HG03060 (cell line): ENCODE results near the gene ERC2.

ENCODE experiments used
- ATAC-seq: cut with Tn5 transposase; IDR thresholded peaks from one replicate; pipeline ENCODE4 v1.9.1; 2021; ENCODE audit warnings: low read depth, moderate number of reproducible peaks; ENCODE audit not compliant: unreplicated experiment

The ERC2 gene

DNA sequence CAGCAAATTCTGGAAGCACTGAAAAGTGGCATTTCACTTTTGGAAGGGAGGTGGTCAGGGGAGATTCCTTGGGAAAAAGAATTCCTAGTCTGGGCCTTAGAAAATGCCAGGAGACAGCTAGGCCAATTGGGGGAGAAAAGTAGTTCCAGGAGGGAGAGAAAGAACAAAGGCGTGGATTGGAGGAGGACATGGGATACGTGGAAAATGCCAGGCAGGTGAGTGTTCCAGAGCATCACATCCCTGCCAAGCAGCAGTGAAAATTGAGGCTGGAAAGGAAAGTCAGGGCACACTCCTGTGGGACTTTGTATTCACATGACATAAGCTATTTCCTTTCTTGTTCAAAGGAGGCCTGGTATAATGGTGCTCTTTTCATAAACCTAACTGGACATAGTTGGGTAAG, 846.6 kb downstream of the ERC2 start:
- ATAC-seq, result no peak

DNA sequence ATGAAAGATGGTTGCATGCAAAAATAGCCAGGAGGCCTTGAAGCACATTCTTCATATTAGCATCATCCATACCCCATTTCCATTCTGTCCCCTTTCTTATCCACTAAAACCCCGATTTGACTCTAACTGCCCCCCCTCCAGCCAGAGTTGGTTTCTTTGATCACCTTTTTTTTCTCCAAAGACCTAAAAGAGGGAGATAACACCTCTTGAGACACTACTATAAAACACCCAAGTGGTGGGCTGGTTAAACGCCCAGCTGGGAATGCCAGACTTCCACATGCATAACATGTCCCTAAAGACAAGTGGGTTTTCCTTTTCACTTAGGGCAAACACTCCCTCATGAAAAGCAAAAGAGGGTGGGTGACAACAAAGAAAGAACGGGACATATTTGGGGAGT, 847.2 kb downstream of the ERC2 start:
- no peak for ATAC-seq

DNA sequence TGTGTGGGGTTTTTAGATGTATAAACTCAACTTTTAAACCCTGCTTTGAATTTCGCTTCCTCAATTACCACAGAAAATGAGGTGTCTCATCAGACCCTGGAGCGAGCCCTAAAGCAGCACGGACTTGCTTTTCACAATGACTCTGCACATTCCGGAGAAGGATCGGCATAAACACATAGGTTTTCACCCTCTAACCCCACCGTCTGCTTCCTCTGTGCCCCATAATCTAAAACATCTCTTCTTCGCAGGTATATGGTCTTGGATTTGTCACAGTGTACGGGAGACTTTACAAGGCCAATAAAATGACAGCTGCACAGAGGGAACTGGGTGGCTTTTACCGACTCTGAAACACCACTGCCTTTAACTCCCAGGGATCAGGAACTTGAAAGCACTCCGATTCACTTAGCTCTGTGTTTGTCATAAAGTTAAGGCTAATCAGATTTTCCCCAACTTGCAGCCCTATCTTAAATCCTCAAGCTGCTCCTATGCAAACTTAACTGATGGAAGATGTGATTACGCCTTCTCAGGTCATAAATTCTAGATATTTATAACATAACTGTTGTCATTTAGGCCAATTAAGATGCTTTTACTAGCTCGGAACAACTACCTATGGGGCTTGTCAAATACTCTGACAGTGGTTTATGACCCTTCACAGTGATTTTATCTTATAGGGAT, 847.8 kb downstream of the ERC2 start:
- ATAC-seq, result no peak

DNA sequence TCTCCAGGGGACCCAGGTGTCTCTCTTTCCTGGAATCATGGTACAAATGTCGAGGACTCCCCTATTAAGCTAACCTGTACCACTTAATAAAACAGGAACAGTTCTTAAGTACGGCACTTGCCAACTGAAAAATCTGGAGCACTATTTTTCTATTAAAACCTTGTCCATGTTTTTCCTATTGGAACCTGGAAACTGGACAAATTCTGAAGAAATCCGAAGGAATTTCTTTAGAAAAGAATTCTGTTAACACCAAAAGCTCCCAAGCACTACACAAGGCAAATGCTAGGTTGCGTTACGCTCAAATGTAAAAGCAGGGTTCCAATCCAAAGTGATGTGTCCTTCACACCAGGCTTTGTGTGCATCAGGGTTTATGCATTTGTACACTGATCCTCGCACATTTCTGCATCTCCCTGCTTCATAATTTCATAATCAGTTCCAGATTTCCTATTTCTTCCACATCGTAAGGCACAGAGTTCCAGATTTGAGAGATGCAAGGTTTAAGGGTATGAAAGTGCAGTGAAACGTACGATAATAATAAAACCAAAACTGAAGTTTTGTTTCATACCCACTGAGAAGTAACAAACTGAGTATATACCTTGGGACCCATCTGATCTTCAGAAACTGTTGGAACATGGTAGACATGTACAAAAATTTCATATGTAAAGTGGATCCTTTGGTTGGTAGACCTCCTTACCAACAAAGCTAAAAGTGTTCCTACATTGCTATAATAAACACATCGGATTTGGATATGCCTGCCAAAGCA, 849.0 kb downstream of the ERC2 start:
- no peak for ATAC-seq

DNA sequence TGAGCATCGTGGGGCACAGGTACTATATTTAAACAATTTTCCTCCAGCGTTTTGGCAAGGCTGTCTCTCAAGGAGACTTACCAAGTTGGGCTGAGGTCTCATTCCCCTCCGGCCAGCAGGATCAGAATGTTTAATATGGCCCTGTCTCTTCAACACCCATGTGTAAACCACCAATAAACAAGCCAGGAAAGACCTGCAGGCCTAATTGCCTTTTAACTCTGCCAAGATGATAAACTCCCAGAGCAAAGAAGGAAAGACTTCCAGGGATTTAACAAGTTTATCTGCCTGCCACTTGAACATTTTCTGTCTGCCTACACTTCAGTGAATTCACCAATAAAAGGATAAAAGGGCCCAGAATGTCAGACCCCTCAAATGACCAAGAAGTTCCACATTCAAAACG, 850.9 kb downstream of the ERC2 start:
- no peak for ATAC-seq

DNA sequence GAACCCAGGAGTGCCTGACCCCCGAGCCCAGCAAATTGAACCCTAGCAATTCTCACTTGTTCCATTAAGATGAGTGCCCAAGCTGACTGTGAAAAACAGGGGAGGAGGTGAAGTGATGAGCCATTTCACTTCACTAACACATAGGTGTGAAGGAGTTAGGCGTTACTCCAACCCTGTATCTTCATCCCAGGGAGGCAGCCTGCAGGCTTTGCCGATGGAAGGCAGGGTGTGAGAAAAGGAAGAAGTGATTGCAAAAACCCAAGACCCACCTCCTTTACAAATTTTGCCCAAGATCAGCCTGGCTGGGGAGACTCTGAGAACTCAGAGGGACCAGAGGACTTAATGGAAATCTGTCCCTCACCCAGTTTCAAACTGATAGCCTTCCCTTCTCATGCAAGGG, 851.5 kb downstream of the ERC2 start:
- ATAC-seq, result no peak

DNA sequence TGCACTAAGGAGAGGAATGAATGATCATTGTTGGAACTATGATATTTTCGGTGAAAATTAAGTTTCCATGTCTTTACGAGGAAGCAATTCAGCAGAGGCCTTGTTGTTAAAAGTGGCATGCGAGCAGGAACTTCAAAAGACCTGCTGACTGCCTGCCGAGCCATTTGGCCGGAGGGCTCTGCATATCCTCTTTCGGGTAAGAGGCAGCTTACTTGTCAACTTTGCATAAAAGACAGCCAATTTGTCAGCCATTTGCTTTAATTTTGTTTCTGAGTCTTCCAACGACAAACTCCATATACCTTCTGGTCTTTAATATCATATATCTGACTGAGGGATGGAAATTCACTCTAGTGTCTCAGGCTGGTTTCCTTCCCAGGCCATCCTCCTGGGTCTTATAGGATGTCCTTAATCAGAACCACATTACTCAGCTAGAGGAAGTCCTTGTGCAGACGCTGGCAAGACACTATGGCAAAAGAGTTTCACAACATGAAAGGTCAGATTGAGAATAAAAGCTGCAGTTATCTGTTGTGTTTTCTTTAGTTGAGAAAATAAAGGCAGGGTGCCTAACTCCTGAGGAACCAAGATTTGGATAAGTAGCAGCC, 852.5 kb downstream of the ERC2 start:
- ATAC-seq, result no peak

DNA sequence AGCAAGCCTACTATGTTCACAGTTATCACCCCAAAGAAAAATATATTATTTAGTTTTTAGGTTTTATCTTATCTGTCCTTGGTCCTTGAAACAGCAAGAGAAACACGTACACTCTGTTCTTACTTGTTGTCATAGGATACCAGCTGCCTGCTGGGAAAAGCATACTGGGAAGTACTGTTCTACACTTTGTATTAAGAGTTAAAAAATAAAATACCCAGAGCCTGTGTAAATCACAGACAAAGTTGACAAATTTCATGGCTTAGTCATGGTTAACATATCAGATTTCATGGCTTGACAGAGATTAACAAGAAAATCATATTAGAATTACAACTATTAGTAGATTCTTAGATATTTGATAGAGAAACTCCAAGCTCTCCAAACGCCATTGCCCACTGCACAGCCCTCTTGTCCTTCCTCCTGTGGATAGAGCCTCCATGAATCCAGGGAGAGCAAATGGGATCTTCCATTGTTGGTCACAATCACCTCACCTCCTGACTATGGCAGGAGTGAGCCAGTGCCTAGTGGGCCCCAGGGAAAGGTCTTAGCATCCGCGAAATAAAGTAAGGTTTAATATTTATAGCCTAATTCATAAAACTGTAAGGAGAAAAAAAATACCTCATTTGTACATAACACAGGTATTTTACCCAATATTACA, 853.1 kb downstream of the ERC2 start:
- no peak for ATAC-seq

DNA sequence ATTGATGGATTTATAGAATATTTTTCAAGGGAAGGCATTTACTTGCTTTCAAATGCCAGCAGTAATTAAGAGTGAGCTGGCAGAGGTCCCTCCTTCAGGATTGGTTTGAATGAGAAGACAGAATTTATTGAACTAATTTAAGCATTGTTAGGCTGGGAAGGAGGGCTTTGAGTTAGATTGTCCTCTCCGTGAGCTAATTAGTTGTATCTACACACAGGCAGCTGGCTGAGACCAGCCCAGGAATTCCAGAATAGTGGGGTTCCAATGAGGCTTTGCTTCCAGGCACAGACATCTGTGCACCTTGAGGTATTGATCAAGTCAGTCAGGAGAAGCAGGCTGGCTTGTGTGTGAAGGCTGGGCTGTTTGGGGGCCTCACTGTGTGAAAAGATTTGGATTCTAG, 857.1 kb downstream of the ERC2 start:
- ATAC-seq, result no peak

DNA sequence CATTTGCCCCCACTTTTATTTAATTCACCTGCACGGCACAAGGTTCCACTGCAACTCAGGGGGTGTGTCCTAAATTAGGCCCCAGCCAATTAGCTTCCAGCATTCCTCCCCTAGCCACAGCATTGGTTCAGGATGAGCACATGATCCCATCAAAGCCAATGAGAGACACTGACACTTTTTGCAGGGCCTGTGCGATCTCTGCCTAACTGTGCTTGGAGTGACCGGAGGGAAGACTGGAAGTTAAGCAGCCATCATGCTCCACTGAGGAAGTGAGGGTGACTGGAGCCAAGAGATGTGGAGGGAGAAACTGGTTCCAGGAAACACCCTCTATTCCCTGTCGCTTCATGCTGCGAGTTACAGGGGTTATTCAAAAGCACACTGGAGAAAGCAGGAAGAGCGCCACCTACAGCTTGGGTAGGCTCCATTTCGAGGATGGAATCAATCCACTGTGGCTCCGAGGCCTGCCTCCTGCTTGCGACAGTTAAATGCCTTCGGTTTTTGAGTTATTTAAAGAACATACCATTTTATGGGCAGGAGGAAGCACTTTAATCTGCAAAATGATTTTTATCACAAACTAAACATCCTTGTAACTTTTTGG, 858.9 kb downstream of the ERC2 start:
- ATAC-seq, result no peak

DNA sequence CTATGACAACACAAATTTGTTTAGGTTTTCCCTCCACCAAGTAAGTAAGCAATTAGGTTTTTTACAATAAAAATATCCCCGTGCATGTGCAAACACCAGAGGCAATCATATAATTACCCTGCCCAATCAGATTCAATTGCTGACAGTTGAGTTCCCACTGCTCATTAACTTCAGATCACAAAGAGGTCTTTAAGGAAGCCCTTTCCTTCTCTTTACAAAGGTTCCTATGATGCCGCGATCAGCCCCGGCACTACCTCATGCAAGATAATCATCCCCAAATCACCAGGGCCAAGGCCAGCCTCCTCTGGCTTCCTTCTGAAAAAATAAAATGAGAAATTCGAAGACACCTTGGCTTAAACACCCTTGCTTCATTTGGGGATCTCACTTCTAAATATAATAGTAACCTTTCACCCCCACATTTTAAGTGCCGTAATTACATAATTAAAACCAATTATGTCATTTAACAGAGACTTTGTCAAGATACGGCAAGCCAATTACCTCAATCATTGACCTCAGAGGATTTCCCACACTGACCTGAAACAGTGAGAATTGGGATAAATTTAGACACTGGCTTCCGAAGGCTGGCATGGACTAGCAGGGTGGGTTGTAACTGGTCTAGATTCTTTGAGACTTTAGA, 859.8 kb downstream of the ERC2 start:
- no peak for ATAC-seq

DNA sequence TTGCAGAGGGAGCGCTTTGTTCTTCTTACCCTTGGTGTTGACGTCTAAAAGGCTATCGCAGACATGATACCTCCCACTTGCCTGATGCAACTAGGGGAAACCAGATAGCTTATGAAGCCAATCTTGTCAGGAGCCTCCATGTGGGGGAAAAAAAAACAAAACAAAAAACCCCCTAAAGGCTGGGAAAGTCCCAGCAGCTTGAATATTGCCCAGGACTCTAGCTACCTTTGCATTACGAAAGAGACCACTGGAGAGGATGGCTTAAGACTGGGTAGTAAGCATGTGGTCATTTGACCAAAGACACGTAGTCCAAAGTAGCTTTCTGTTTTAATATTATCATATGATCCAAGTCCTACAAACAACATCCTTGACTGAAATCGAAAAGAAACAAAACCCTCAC, 860.4 kb downstream of the ERC2 start:
- peak; percentile 69 for ATAC-seq

DNA sequence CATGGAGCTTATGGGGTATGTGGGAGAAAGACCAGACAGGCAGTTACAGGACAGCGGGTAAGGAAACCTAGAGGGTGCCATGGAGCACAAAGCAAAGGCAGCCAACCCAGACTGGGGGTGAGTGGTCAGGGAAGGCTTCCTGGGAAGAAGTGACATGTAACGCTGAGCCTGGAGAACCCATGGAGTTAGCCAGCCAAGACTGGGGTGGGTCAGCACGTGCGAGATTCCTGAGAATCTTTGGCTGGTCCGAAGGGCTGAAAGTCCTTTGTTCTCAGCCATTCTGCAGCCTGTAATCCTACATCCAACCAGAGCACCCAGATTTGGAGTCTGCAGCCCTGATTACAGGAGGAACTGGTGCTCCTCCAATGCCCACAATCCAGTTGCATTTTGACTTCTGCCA, 861.1 kb downstream of the ERC2 start:
- ATAC-seq, result no peak

DNA sequence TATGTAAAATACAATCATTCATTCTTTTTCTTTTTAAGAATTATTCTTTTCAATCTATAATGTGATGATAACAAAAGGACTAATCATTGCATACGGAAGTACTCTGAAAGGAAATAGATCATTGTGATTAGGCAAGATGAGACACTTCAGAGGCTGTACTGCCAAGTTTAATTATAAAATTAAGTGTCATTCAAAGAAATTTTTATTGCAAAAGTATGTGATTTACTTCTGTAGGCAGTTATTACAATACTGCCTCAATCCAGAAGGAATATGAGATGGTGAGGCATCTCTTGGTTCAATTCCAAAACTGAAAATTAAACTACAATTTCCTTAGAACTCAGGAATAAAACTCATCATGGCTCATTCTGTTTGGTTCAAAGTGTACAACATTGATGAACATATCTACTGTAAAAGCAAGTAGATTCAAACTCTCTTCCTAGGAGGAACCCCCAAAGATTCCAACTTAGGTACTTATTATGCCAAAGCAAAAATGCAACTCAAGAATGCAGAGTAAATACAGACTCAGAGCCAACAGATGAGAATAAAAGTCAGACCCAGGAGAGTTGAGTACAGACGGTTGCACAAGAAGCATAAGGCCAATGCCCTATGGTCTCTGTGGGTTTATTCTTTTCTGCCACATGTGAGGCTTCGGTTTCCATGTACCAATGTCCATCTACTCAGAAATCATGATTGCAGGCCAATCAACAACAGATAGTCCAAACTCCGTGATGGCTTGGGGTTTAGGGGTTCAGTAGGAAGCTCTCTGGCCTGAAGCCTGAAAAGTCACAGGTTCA, 862.6 kb downstream of the ERC2 start:
- ATAC-seq, result no peak

DNA sequence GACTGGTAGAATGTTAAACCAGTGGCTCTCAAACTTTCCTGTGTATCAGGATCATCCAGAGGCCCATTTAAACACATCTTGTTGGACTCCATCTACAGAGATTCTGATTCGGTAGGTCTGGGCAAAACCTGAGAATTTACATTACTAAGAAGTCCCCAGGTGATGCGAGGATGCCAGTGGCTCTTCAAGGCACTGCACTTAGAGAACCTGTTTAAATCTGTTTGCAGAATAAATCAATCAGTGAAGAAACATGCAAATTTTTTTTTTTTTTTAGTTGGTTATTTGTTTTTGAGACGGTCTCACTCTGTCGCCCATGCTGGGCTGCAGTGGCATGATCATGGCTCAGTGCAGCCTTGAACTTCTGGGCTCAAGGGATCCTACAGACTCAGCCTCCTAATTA, 863.4 kb downstream of the ERC2 start:
- no peak for ATAC-seq

DNA sequence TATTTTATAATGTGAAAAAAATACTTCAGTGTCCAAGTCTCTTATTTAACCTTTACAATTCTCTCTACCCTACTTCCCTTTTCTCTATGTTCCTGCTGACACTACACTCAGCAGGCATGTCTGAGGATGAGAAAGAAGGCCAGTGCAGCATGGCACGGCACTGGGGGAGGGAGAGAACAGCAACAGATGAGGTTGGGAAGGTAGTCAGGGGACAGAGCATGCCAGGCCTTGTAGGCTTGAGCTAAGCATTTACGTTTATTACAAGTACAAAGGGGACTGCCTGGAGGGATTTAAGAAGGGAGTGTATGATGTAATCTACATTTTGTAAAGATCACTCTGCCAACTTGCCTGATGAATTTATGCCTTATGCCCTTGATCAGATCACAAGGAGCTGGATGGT, 863.9 kb downstream of the ERC2 start:
- ATAC-seq, result no peak

DNA sequence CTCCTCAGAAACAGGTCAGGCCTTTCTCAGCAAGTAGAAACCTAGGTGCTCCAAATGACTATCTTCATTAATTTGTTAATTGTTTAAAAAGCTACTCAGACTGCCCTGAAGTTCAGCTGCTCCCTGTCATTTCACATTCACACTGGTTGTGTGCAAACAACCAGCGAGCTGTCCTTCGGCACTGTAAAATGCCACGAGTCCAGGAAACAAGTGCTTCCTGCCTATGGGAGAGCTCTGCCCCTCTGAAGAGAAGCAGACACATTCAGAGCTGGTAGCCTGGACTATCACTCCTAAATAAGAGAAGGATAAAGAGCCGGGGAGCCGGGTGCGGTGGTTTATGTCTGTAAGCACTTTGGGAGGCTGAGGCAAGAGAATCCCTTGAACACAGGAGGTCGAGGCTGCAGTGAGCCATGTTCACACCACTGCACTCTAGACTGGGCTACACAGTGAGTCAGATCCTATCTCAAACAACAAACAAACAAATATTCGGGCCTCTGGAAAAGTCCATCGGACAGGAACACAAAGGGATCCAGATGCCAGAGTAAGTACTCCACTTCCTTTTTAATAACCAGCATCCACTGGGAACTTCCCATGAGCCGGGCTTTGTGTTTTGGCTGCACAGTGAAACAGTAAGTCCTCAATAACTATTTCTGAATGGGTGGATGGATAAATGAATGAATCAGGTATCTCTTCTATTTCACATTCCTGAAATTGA, 866.7 kb downstream of the ERC2 start:
- no peak for ATAC-seq

DNA sequence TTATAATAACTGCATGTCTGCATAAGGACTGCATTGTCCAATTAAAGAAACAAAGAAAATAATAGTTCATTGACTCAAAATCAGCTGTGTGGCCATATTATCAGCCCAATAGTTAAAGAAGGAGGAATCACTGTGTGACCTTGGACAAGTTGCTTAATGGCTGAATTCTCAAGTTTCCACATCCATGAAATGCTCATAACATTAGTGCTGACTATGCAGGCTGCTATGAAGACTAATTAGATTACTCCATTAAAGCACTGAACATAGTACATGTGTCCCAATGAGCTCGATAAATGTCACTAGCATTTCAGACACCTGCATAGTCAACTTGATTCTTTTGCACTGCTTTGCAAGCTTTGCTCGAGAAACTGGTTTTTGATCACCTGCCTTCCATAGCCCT, 870.0 kb downstream of the ERC2 start:
- no peak for ATAC-seq

DNA sequence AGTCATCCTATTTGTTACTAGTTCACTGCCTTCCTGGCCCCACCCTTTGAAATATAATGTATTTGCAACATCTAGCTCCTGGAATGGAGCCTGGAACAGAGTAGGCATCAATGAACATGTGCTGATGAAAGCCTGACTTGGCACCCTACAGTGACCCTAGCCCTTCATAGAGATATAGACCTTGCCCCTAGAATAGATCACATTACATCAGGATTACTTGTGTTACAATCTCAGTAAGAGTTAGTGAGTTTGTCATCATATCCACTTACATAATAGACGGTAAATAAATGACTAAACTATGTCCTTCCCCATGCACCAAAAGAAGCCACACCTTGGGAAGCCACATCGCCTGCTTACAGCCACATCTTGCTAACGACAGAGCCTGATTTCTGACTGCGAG, 870.6 kb downstream of the ERC2 start:
- no peak for ATAC-seq
